ENCODE results near the gene IRF1. TPM values are rescaled to one million over a fixed set of nuclear protein-coding genes. Genes with fewer than 3 reads are reported as not detected.

IRF1 gene, protein sequence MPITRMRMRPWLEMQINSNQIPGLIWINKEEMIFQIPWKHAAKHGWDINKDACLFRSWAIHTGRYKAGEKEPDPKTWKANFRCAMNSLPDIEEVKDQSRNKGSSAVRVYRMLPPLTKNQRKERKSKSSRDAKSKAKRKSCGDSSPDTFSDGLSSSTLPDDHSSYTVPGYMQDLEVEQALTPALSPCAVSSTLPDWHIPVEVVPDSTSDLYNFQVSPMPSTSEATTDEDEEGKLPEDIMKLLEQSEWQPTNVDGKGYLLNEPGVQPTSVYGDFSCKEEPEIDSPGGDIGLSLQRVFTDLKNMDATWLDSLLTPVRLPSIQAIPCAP
- total RNA-seq, result 3.2 TPM

DNA sequence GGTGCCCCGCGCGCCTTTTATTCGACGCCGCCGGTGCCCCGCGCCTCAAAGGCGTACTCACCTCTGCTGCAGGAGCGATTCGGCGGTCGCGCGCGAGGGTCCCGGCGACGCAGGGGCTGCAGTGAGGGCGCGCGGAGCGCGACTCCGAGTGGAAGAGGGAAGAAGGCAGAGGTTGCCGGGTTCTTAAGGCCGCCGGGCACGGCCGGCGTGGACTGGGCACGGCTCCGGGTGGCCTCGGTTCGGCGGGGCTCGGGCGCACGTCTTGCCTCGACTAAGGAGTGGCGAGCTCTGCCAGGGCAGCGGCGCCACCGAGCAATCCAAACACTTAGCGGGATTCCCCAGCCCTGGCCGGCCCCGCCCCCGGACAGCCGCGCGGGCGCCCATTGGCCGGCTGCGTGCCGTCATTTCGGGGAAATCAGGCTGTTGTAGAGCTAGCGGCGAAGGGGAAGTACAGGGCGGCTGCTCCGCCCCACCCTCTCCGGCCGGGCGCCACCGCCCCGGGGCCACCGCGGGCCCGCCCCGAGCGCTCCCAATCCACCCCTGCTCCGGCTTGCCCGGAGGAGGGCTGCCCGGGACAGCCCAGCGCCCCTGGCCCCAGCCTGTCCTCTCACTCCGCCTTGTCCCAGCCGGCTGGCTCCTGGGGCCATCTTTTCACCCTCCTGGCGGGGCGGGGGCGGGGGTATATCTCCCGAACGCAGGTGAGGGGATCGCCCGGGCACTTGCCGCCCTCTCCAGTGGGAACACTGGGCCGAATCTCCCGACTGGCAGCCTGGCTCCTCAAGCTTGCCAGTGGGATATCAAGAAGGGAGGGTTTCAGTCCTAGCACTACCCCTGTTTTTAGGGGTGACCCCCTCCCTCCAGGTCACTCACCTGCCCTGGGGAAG, at the start of gene IRF1:
Gene IRF1, minus strand, starts transcription at position 290 of the 884 bp plus-strand sequence. CDS start 1,295 bp downstream, outside the sequence.

Small RNAs within 50 kb of the gene (small RNA-seq; reads per million reads assigned to genes)
- gene RF00019, result not detected

Other genes starting within 250 kb of the IRF1 start
- 6.2 TPM for gene PDLIM4, start 233.1 kb downstream of the IRF1 start, total RNA-seq
- 2.5 TPM for gene SLC22A4, start 196.4 kb downstream of the IRF1 start, total RNA-seq
- gene SLC22A5, start 121.1 kb downstream of the IRF1 start, total RNA-seq, result 8.8 TPM
- gene IL5, start 52.7 kb upstream of the IRF1 start, total RNA-seq, result not detected
- 30.4 TPM for gene RAD50, start 66.2 kb upstream of the IRF1 start, total RNA-seq
- gene IL13, start 167.4 kb upstream of the IRF1 start, total RNA-seq, result not detected
- not detected for gene IL4, start 183.2 kb upstream of the IRF1 start, total RNA-seq
- 136 TPM for gene KIF3A, start 246.8 kb upstream of the IRF1 start, total RNA-seq

Measured in diencephalon (tissue), 1 donor.